Right lobe of liver (tissue), 4 donors: ENCODE data around the gene RPS6KA4.

Experiments used
- POLR2A ChIP-seq: fragments of 450-650 bp; IDR thresholded peaks from one replicate; pipeline ENCODE4 v1.6.1; 2017; ENCODE audit warnings: antibody characterized with exemption, mild to moderate bottlenecking
- TF ChIP-seq, protein P1 (sequence below), 4 donors: fragments of 200-600 bp in 3 of 4; fragments of 450-650 bp in 1 of 4; IDR thresholded peaks; one replicate each; pipeline versions ENCODE4 v1.5.1 to v1.8.0; 2016 to 2022; ENCODE audit warnings: antibody characterized with exemption in 4 of 4, mild to moderate bottlenecking in 2 of 4
- donor health status: DM: no; HTN: no; CAD: no.
- donor health status: DM: no; HTN: no; CAD: no.
- donor health status: DM: no; HTN: yes; CAD: no.

- TF ChIP-seq, protein P1, sequence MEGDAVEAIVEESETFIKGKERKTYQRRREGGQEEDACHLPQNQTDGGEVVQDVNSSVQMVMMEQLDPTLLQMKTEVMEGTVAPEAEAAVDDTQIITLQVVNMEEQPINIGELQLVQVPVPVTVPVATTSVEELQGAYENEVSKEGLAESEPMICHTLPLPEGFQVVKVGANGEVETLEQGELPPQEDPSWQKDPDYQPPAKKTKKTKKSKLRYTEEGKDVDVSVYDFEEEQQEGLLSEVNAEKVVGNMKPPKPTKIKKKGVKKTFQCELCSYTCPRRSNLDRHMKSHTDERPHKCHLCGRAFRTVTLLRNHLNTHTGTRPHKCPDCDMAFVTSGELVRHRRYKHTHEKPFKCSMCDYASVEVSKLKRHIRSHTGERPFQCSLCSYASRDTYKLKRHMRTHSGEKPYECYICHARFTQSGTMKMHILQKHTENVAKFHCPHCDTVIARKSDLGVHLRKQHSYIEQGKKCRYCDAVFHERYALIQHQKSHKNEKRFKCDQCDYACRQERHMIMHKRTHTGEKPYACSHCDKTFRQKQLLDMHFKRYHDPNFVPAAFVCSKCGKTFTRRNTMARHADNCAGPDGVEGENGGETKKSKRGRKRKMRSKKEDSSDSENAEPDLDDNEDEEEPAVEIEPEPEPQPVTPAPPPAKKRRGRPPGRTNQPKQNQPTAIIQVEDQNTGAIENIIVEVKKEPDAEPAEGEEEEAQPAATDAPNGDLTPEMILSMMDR (IDR thresholded peaks at IDR 0.05) = no peak
- no peak for TF ChIP-seq POLR2A
Observed at GRCh38 chr11:64358536-64358906, 441 bp upstream of the RPS6KA4 start.
